Measurements from ENCODE around the gene BRSK2.

DNA sequence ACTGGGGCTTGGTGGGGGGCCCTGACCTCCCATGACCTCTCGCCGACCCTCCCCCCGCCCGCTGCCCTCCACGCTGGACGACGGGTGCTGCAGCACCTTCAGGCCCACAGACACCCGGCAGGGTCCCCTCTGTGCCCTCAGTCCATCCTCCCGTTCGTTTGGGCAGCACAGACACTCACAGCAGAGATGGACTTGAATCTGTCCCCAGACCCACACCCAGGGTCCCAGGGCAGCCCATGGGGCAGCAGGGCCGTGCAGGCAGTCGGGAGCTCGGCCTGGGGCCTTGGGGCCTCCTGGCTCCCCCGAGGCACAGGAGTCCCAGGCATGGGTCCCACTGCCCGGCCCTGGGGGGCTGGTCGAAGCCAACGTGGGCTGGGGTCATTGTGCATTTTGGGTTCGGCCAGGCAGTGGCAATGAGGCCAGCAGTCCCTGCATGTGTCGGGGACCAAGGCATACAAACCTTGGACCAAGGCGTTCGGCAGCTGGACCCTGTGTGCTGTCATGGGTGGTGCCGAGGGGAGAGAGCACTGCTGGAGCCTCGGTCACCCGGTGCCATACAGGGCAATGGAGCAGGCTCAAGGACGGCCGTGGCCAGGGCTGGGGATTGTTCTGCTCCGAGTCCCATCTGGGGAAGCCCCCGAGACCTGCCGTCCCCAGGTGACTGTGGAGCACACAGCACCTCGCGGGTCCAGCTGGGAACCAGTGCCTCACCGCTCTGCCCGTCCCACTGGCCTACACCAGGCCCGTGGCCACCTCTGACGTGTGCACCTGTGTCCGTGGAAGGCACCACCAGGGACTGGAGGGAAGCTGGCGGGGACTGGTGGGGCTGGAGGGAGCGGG, 19.3 kb upstream of the BRSK2 start:
- TF ChIP-seq CTCF (IDR thresholded peaks at IDR 0.05 in 4 of 5, conservative IDR thresholded peaks at IDR 0.05 in 1 of 5) (no peak), POLR2A (IDR thresholded peaks at IDR 0.05) (no peak)
